Activated naive CD4-positive, alpha-beta T cell treated with anti-CD3 and anti-CD28 coated beads, Interleukin-2, amount 50 U/mL, for 24 hours (primary cell): Measurements from ENCODE around the gene GAS7.

ENCODE experiments used
- H3K27ac Mint-ChIP-seq: one replicate; pipeline ENCODE4 v1.8.0; 2021; ENCODE audit warnings: mild to moderate bottlenecking, mixed read lengths
- H3K27me3 Mint-ChIP-seq: one replicate; pipeline ENCODE4 v1.8.0; 2021; ENCODE audit warnings: mixed read lengths
- H3K36me3 Mint-ChIP-seq: one replicate; pipeline ENCODE4 v1.8.0; 2021; ENCODE audit warnings: mixed read lengths
- H3K4me1 Mint-ChIP-seq: one replicate; pipeline ENCODE4 v1.8.0; 2021; ENCODE audit warnings: mixed read lengths
- H3K4me3 Mint-ChIP-seq: one replicate; pipeline ENCODE4 v1.8.0; 2021; ENCODE audit warnings: mild to moderate bottlenecking, mixed read lengths
- H3K9me3 Mint-ChIP-seq: one replicate; pipeline ENCODE4 v1.8.0; 2021; ENCODE audit warnings: mixed read lengths

GAS7 gene

GRCh38 chr17:9906616-9907015, 291.8 kb downstream of the GAS7 start:
- Mint-ChIP-seq H3K9me3 (no peaks in the 10 kb centered on the region), H3K27ac (no peak overlapping the region), H3K36me3 (no peaks in the 10 kb centered on the region), H3K4me1 (no peaks in the 10 kb centered on the region), H3K4me3 (no peak overlapping the region), H3K27me3 (peaks cover 2% of the 10 kb centered on the region)

- H3K27me3 Mint-ChIP-seq: peaks cover 4% of the 10 kb centered on the region
- no peak overlapping the region for H3K4me3 Mint-ChIP-seq
- no peaks in the 10 kb centered on the region for H3K4me1 Mint-ChIP-seq
- no peak overlapping the region for H3K27ac Mint-ChIP-seq
- no peaks in the 10 kb centered on the region for H3K9me3 Mint-ChIP-seq
- H3K36me3 Mint-ChIP-seq: no peaks in the 10 kb centered on the region
These were observed 292.5 kb downstream of the GAS7 start for GRCh38 chr17:9905902-9906301.

DNA sequence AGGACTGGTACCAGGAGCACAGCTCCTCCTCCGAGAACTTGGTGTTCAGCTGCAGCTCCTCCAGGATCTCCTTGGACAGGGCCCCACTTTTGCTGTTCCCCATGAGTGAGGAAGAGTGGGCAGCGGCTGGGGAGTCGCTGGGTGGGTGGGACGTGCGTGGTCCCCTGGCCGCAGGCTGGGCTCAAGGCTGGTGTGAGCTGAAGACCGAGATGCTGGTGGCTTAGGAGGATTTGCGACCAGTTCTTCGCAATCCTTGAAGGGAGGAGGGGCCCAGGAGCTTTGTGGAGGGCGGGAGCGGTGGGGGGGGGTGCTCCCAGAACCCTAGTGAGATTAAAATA, 293.4 kb downstream of the GAS7 start, which contains the start of gene RCVRN:
TSS of gene RCVRN (minus strand) at position 194 of the 338 bp plus-strand sequence. CDS start at position 103, 91 bp downstream.
- H3K27ac Mint-ChIP-seq: no peak within 1 kb of the TSS
- H3K27me3 Mint-ChIP-seq: peaks cover 4% of the 10 kb centered on the region
- no peaks in the 10 kb centered on the region for H3K36me3 Mint-ChIP-seq
- H3K4me1 Mint-ChIP-seq: no peaks in the 10 kb centered on the region
- no peak within 1 kb of the TSS for H3K4me3 Mint-ChIP-seq
- no peaks in the 10 kb centered on the region for H3K9me3 Mint-ChIP-seq

DNA sequence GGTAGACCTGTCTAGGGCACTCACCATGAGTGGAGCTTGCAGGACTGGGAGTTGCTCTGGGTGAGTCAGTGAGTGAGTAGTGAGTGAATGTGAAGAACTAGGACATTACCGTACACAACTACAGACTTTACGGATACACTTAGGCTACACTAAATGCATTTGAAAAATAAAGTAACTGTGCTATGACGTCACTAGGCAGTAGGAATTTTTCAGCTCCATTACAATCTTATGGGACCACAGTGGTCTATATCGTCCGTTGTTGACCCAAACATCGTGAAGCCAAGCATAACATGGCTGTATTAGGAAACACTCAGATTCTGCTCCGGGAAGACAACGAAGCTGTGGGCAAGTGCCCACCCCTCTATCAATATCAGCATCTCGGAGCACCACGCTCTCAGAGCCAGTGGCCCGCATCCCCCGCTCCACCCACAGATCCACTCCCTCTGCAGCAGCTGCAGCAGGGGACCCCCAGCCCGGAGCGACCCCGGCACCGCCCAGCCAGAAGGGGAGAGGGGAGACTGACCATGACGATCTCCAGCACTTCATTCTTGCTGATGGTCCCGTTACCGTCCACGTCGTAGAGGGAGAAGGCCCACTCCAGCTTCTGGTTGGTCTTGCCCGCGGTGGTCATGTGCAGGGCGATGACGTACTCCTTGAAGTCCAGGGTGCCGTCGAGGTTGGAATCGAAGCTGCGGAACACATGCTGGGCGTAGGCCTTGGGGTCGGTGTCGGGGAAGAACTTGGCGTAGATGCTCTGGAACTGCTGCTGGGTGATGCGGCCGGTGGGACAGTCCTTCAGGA, 293.9 kb downstream of the GAS7 start:
- Mint-ChIP-seq H3K4me1 (no peaks in the 10 kb centered on the region), H3K27ac (no peak overlapping the region), H3K9me3 (no peaks in the 10 kb centered on the region), H3K36me3 (no peaks in the 10 kb centered on the region), H3K27me3 (peaks cover 4% of the 10 kb centered on the region), H3K4me3 (no peak overlapping the region)

DNA sequence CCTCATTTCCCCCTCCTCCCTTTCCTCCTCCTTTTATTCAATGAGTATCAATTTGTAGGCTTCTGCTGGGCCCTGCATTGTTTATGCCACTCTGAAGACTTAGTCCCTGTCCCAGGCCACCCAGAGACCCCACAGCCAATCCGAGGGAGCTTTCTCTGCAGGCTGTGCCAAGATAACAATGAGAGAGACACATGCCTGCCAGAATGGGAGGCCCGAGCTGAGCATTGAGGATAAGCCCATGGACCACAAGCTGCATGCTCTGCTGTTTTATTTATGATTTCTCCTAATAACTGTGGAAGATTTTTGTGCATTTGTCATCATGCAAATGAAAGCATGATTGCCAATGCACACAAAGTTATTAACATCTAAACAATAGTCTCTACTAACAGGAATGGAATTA, 296.3 kb downstream of the GAS7 start:
- Mint-ChIP-seq H3K36me3 (no peaks in the 10 kb centered on the region), H3K9me3 (no peaks in the 10 kb centered on the region), H3K4me1 (no peaks in the 10 kb centered on the region), H3K27ac (no peak overlapping the region), H3K4me3 (no peak overlapping the region), H3K27me3 (peaks cover 4% of the 10 kb centered on the region)

GRCh38 chr17:9900784-9901183, 297.6 kb downstream of the GAS7 start:
- Mint-ChIP-seq H3K27me3 (peaks cover 5% of the 10 kb centered on the region), H3K9me3 (no peaks in the 10 kb centered on the region), H3K36me3 (no peaks in the 10 kb centered on the region), H3K4me1 (no peaks in the 10 kb centered on the region), H3K4me3 (no peak overlapping the region), H3K27ac (no peak overlapping the region)

GRCh38 chr17:9900044-9900594, 298.3 kb downstream of the GAS7 start:
- Mint-ChIP-seq H3K36me3 (no peaks in the 10 kb centered on the region), H3K4me3 (no peak overlapping the region), H3K9me3 (no peaks in the 10 kb centered on the region), H3K4me1 (no peaks in the 10 kb centered on the region), H3K27me3 (peaks cover 5% of the 10 kb centered on the region), H3K27ac (no peak overlapping the region)

DNA sequence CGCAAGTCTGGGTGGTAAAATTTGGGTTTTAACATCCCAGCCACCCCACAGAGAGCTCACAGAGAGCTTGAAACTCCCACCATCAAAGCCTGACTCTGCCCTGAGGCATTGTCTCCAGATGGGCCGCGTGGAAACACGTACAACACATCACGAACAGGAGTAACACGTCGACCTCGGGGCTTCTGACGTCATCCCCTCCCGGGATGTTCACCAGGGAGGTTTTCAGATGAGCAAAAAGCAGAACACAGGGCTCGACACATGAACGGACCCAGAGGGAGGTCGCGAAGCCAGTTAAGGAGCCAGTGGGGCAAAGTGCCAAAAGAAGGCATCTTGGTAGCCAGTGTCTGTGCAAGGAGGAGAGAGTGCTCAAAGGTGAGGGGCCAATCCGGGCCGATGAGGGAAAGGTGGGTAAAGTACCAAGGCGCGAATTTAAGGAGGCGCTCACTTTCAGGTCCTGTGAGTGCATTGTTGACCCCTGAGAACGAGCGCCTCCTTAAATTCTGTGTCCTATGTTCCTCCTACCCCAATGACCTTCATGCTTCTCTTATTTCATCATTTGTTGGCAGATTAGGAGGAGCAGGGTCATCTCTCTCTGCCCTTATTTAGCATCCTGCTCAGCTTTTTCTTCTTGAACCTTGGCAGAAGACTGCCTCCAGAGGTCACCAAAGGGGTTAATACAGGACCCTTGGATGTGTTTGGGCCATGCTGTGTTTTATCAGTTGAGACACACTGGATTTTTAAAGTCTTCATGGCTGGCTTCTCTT, 298.9 kb downstream of the GAS7 start:
- Mint-ChIP-seq H3K9me3 (no peaks in the 10 kb centered on the region), H3K27me3 (peaks cover 9% of the 10 kb centered on the region), H3K4me3 (no peak overlapping the region)

DNA sequence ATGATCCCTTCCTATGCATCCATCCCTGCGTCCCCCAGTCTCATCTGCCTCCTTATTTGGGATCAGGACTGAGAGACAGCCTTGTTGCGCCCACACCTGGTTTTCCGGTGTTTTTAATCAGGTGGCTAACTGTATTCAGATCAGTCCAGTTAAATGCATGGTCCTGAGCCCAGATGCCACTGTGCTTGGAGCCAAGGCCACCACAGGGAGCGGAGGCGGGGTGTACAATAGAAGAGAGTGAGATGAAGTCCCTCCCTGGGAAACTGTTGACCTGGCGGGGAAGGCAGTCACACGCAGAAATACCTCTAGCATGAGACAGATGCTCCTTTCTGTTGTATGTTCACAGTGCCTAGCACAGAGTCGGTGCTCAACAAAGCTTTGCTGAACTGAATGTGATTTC, 299.6 kb downstream of the GAS7 start:
- peaks cover 4% of the 10 kb centered on the region for H3K9me3 Mint-ChIP-seq

More for the DNA sequence above, 298.9 kb downstream of the GAS7 start:
- no peaks in the 10 kb centered on the region for H3K36me3 Mint-ChIP-seq
- H3K27ac Mint-ChIP-seq: no peak overlapping the region
- no peaks in the 10 kb centered on the region for H3K4me1 Mint-ChIP-seq

GRCh38 chr17:9897372-9897968, 300.9 kb downstream of the GAS7 start:
- Mint-ChIP-seq H3K27ac (no peak overlapping the region), H3K4me1 (no peaks in the 10 kb centered on the region), H3K36me3 (no peaks in the 10 kb centered on the region), H3K4me3 (no peak overlapping the region), H3K9me3 (peaks cover 4% of the 10 kb centered on the region), H3K27me3 (peaks cover 7% of the 10 kb centered on the region)

More for the DNA sequence above, 299.6 kb downstream of the GAS7 start:
- no peak overlapping the region for H3K27ac Mint-ChIP-seq
- H3K27me3 Mint-ChIP-seq: peaks cover 9% of the 10 kb centered on the region
- no peaks in the 10 kb centered on the region for H3K4me1 Mint-ChIP-seq
- no peaks in the 10 kb centered on the region for H3K36me3 Mint-ChIP-seq
- H3K4me3 Mint-ChIP-seq: no peak overlapping the region

DNA sequence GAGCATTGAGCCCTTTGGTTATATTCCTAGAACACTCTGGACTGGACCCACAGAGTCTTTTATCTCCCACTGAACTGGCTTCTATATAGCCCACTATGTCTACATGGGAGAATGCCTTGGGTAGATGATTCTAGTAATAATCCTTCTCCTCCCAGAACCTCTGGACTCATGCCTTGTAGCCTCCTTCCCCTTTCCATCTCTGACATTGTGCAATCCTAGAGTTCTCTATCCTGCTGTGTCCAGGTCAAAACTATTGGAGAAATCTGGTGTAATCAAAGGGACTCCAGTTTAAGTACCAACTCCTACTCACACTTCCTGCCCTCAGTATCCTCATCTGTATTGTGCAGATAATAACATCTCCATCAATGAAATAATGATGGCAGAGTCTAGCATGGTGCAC, 302.5 kb downstream of the GAS7 start:
- Mint-ChIP-seq H3K27me3 (peaks cover 6% of the 10 kb centered on the region), H3K36me3 (no peaks in the 10 kb centered on the region), H3K9me3 (peaks cover 4% of the 10 kb centered on the region), H3K27ac (no peak overlapping the region), H3K4me1 (no peaks in the 10 kb centered on the region), H3K4me3 (no peak overlapping the region)

DNA sequence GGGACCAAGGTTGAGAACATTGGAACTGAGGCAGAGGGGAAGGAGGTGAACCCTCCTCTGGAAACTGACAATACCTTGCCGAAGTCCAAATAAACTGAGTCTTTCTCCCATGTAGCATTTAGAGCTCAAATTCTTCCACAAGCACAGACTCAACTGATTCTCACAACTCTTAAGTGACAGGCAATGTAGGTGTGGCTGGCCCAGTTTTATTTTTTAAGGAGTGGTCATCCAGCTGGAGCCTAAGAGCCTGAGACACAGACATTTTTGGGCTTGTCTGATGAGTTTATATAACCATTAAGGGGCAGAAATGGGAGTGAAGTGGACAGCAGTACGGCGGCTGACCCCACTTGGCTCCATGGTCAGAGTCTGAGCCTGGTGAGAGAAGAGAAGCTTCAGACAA, 304.2 kb downstream of the GAS7 start:
- Mint-ChIP-seq H3K4me3 (no peak overlapping the region), H3K36me3 (no peaks in the 10 kb centered on the region), H3K27me3 (peaks cover 6% of the 10 kb centered on the region), H3K4me1 (no peaks in the 10 kb centered on the region), H3K9me3 (peaks cover 4% of the 10 kb centered on the region), H3K27ac (no peak overlapping the region)

DNA sequence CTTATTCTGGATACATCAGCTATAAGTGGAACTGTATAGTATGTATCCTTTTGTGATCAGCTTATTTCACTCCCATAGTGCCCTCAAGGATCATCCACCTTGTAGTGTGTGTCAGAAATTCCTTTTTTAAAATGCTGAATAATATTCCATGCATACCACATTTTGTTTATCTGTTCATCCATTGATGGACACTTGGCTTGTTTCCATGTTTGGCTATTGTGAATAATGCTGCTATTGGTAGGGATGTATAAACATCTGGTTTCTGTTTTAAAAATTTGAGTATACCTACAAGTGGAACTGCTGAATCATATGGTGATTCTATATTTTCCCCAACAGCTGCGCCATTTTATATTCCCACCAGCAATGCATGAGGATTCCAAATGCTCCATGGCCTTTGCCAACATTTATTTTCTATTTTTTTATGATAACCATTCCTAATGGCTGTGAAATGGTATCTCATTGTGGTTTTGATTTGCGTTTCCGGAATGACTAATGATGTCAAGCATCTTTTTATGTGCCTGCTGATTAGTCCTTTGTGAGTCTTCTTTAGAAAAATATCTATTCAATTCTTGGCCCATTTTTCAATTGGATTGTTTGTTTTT, 304.9 kb downstream of the GAS7 start:
- H3K27me3 Mint-ChIP-seq: peaks cover 6% of the 10 kb centered on the region
- peaks cover 4% of the 10 kb centered on the region for H3K9me3 Mint-ChIP-seq
- no peak overlapping the region for H3K27ac Mint-ChIP-seq
- no peak overlapping the region for H3K4me3 Mint-ChIP-seq
- no peaks in the 10 kb centered on the region for H3K4me1 Mint-ChIP-seq
- H3K36me3 Mint-ChIP-seq: no peaks in the 10 kb centered on the region

DNA sequence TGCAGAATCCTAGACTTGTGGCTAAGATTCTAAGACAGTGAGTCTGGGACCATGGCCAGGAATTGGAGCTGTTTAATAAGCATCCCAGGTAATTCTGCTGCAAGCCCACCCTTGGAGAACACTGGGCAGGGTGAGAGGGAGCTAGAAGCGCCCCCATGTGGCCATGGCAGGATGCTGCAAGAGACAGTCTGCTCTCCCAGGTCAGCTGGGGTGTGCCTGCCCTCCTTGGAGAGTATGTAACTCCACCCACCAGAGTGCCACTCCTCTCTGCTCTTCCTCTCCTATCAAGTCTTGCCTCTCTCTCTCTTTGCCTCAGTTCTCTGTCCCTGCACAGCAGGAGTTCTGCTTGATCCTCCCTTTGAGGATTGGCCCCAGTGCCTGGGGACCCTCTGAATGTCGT, 308.3 kb downstream of the GAS7 start:
- Mint-ChIP-seq H3K27ac (no peak overlapping the region), H3K9me3 (peaks cover 4% of the 10 kb centered on the region)

GRCh38 chr17:9887508-9887907, 310.9 kb downstream of the GAS7 start:
- peaks cover 1% of the 10 kb centered on the region for H3K27me3 Mint-ChIP-seq
- peaks cover 9% of the 10 kb centered on the region for H3K9me3 Mint-ChIP-seq
- H3K27ac Mint-ChIP-seq: no peak overlapping the region
- H3K36me3 Mint-ChIP-seq: no peaks in the 10 kb centered on the region
- H3K4me1 Mint-ChIP-seq: no peaks in the 10 kb centered on the region
- no peak overlapping the region for H3K4me3 Mint-ChIP-seq

More for the DNA sequence above, 308.3 kb downstream of the GAS7 start:
- Mint-ChIP-seq H3K27me3 (peaks cover 5% of the 10 kb centered on the region), H3K4me3 (no peak overlapping the region), H3K36me3 (no peaks in the 10 kb centered on the region), H3K4me1 (no peaks in the 10 kb centered on the region)
